Prostate gland (tissue), 2 donors: ENCODE measurements around the gene ZNF638. TPM values are rescaled to one million over a fixed set of nuclear protein-coding genes. Genes with fewer than 3 reads are reported as not detected.

Experiments
- DNase-seq: peaks from one replicate; pipeline ENCODE4 v3.0.0-alpha.2; 2019; ENCODE audit warnings: low spot score
- H3K27ac ChIP-seq, 2 donors: fragments of 200-600 bp; sonication (generic); 2 replicates each; pipeline ENCODE4 v1.5.1; 2017 to 2019
- H3K27me3 ChIP-seq: fragments of 200-600 bp; sonication (generic); replicated peaks from 2 replicates; pipeline ENCODE4 v1.5.1; 2019; ENCODE audit not compliant: insufficient read depth
- H3K36me3 ChIP-seq, 2 donors: fragments of 200-600 bp; sonication (generic); 1 replicate in 1 of 2; 2 replicates in 1 of 2; pipeline versions ENCODE4 v1.5.1 to v1.8.1; 2017 to 2019
- H3K4me1 ChIP-seq: fragments of 200-600 bp; sonication (generic); replicated peaks from 2 replicates; pipeline ENCODE4 v1.5.1; 2019
- H3K4me3 ChIP-seq, 2 donors: fragments of 200-600 bp; sonication (generic); 2 replicates each; pipeline ENCODE4 v1.5.1; 2017 to 2019
- H3K9me3 ChIP-seq: fragments of 200-600 bp; sonication (generic); 2 replicates; pipeline ENCODE4 v1.5.1; 2017
- CTCF ChIP-seq, 4 experiments: fragments of 200-600 bp in 2 of 4; fragments of 450-650 bp in 2 of 4; sonication (generic) in 2 of 4; IDR thresholded peaks; 1 replicate in 3 of 4; 2 replicates in 1 of 4; pipeline ENCODE4 v1.5.1; 2016 to 2019; ENCODE audit warnings: antibody characterized with exemption in 4 of 4, mild to moderate bottlenecking in 2 of 4, moderate library complexity in 2 of 4
- POLR2A ChIP-seq: fragments of 450-650 bp; IDR thresholded peaks from one replicate; pipeline ENCODE4 v1.6.1; 2016; ENCODE audit warnings: antibody characterized with exemption, mild to moderate bottlenecking
- POLR2AphosphoS5 ChIP-seq: sonication (generic); formaldehyde crosslinking; IDR thresholded peaks from one replicate; pipeline ENCODE4 v1.6.1; 2017; ENCODE audit warnings: antibody characterized with exemption
- WGBS: methylation state at CpG from one replicate; pipeline ENCODE4 v1.1.5; 2018; 5-methylcytosine and 5-hydroxymethylcytosine counted together
- intact Hi-C: fragments of 100-400 bp; cut with DNase I; formaldehyde crosslinking; loops from one replicate; pipeline ENCODE4 v1.14.2; 2022
- total RNA-seq, 2 donors: library from RNA; depleted of rRNA; stranded (reverse); fragments of >200 nt; gene quantifications; one replicate each; pipeline ENCODE4 v1.1.0, GENCODE V29; 2016

The ZNF638 gene
- total RNA-seq, 2 donors from 2014 or later, result 137 to 164 TPM

- no peak for TF ChIP-seq POLR2AphosphoS5
- TF ChIP-seq POLR2A, result no peak
- no peak for TF ChIP-seq CTCF (IDR thresholded peaks at IDR 0.05)
Observed at GRCh38 chr2:71291398-71291797, 40.2 kb upstream of the ZNF638 start.

GRCh38 chr2:71292159-71292558, 39.4 kb upstream of the ZNF638 start:
- no peaks in the 10 kb centered on the region for H3K9me3 ChIP-seq
- DNase-seq, result no peak
- TF ChIP-seq POLR2AphosphoS5 (no peak), POLR2A (no peak), CTCF (IDR thresholded peaks at IDR 0.05) (no peak)
- intact Hi-C loops, result no loop called here
- peaks cover 2% of the 10 kb centered on the region for H3K27me3 ChIP-seq
- no peaks in the 10 kb centered on the region for H3K36me3 ChIP-seq
- no peaks in the 10 kb centered on the region for H3K4me1 ChIP-seq
- H3K27ac ChIP-seq, result no peak overlapping the region
- WGBS, result 42% methylated on average over 1 of the region's 1 CpG
- no peak overlapping the region for H3K4me3 ChIP-seq

More at GRCh38 chr2:71291398-71291797, 40.2 kb upstream of the ZNF638 start:
- H3K4me3 ChIP-seq, result no peak overlapping the region
- H3K36me3 ChIP-seq, result no peaks in the 10 kb centered on the region
- H3K4me1 ChIP-seq, result no peaks in the 10 kb centered on the region
- H3K27me3 ChIP-seq, result peaks cover 2% of the 10 kb centered on the region
- no peaks in the 10 kb centered on the region for H3K9me3 ChIP-seq
- no peak for DNase-seq
- H3K27ac ChIP-seq, result no peak overlapping the region
- WGBS, result 47% methylated on average over 4 of the region's 4 CpGs
- intact Hi-C loops, result no loop called here

- Histone ChIP-seq H3K4me3 (no peak overlapping the region), H3K4me1 (no peaks in the 10 kb centered on the region), H3K27ac (no peak overlapping the region), H3K36me3 (no peaks in the 10 kb centered on the region), H3K9me3 (no peaks in the 10 kb centered on the region), H3K27me3 (no peaks in the 10 kb centered on the region)
- TF ChIP-seq POLR2AphosphoS5, result no peak
- no peak for TF ChIP-seq CTCF (IDR thresholded peaks at IDR 0.05)
- no peak for TF ChIP-seq POLR2A
- intact Hi-C loops, result loop anchor here (1.0 kb wide), 1 partner anchor 211 kb away; no protein-coding TSS in a partner anchor
- no peak for DNase-seq
- WGBS, result 82% methylated on average over 2 of the region's 2 CpGs
Observed at GRCh38 chr2:71298914-71299313, 32.7 kb upstream of the ZNF638 start.

GRCh38 chr2:71299507-71299906, 32.1 kb upstream of the ZNF638 start:
- DNase-seq, result no peak
- intact Hi-C loops, result loop anchor here (1.0 kb wide), 1 partner anchor 211 kb away; no protein-coding TSS in a partner anchor
- H3K4me1 ChIP-seq, result no peaks in the 10 kb centered on the region
- H3K4me3 ChIP-seq, result no peak overlapping the region
- no peaks in the 10 kb centered on the region for H3K9me3 ChIP-seq
- no peaks in the 10 kb centered on the region for H3K27me3 ChIP-seq
- 61% methylated on average over 2 of the region's 2 CpGs for WGBS
- TF ChIP-seq CTCF (IDR thresholded peaks at IDR 0.05), result peak; percentile 30 to 84 (median 70)
- TF ChIP-seq POLR2AphosphoS5, result no peak
- TF ChIP-seq POLR2A, result no peak
- no peak overlapping the region for H3K27ac ChIP-seq
- no peaks in the 10 kb centered on the region for H3K36me3 ChIP-seq

- Histone ChIP-seq H3K27ac (no peak overlapping the region), H3K9me3 (no peaks in the 10 kb centered on the region), H3K4me1 (no peaks in the 10 kb centered on the region), H3K36me3 (no peaks in the 10 kb centered on the region), H3K27me3 (no peaks in the 10 kb centered on the region), H3K4me3 (no peak overlapping the region)
- intact Hi-C loops, result no loop called here
- TF ChIP-seq POLR2A, result no peak
- no peak for TF ChIP-seq POLR2AphosphoS5
- TF ChIP-seq CTCF (IDR thresholded peaks at IDR 0.05), result no peak
- 54% methylated on average over 3 of the region's 3 CpGs for WGBS
- peak; percentile 5 for DNase-seq
Observed at GRCh38 chr2:71303849-71304248, 27.7 kb upstream of the ZNF638 start.
